NT2/D1 (cell line): ENCODE measurements around the gene KBTBD8.

Experiments
- SUZ12 ChIP-seq: IDR thresholded peaks from 2 replicates; pipeline ENCODE4 v1.6.1; 2011; ENCODE audit not compliant: insufficient read length, insufficient read depth; ENCODE audit errors: extremely low read depth
- YY1 ChIP-seq: IDR thresholded peaks from 2 replicates; pipeline ENCODE4 v1.6.1; 2011; ENCODE audit not compliant: insufficient read length, insufficient read depth

- TF ChIP-seq YY1: no peak
- no peak for TF ChIP-seq SUZ12
Measured at GRCh38 chr3:67047051-67047450, 48.9 kb downstream of the KBTBD8 start.
